SK-N-SH (cell line): ENCODE measurements around the gene AMFR. TPM values are rescaled to one million over a fixed set of nuclear protein-coding genes. Genes with fewer than 3 reads are reported as not detected.

Source experiments
- CTCF ChIA-PET: fragments of 300-600, 350-600 bp; formaldehyde crosslinking; extraction: SDS; loops from one replicate; lab custom pipeline; 2021; lab: Yijun Ruan, JAX
- POLR2A ChIA-PET: fragments of 350-600 bp; sonication (Branson Sonifier 250); formaldehyde crosslinking; extraction: SDS; loops from one replicate; lab custom pipeline; 2020; ENCODE audit warnings: antibody characterized with exemption, inconsistent platforms; lab: Yijun Ruan, JAX
- DNase-seq: peaks from one replicate; pipeline ENCODE4 v3.0.0; 2012
- H2AFZ ChIP-seq: fragments of 200-600 bp; sonication (generic); 2 replicates; pipeline ENCODE4 v1.8.1; 2016; ENCODE audit warnings: antibody characterized with exemption, mild to moderate bottlenecking, low read depth
- H3F3A ChIP-seq: fragments of 200-600 bp; sonication (generic); replicated peaks from 2 replicates; pipeline ENCODE3; 2016; ENCODE audit warnings: antibody characterized with exemption, mild to moderate bottlenecking; ENCODE audit not compliant: insufficient read depth
- H3K27ac ChIP-seq, 2 experiments: fragments of 200-500 bp in 1 of 2; fragments of 200-600 bp in 1 of 2; sonication (Bioruptor generic) in 1 of 2; sonication (generic), shearing (Covaris generic) in 1 of 2; 2 replicates each; pipeline versions ENCODE4 v1.5.1 to v1.6.1; 2014 to 2016; ENCODE audit warnings: low read depth in 2 of 2, inconsistent platforms in 1 of 2, low read length in 1 of 2, mild to moderate bottlenecking in 1 of 2, mixed read lengths in 1 of 2
- H3K27me3 ChIP-seq: fragments of 200-600 bp; sonication (generic), shearing (Covaris generic); 2 replicates; pipeline ENCODE4 v1.6.1; 2016; ENCODE audit warnings: mixed run types; ENCODE audit not compliant: insufficient read depth
- H3K36me3 ChIP-seq, 2 experiments: fragments of 200-500 bp in 1 of 2; fragments of 200-600 bp in 1 of 2; sonication (Bioruptor generic) in 1 of 2; sonication (generic) in 1 of 2; replicated peaks in 1 of 2; 2 replicates each; pipeline versions ENCODE3 to v1.5.1; 2014 to 2016; ENCODE audit warnings: low read length in 1 of 2, mild to moderate bottlenecking in 1 of 2; ENCODE audit not compliant: insufficient read depth in 2 of 2, control insufficient read depth in 1 of 2
- H3K4me1 ChIP-seq, 2 experiments: fragments of 200-500 bp in 1 of 2; fragments of 200-600 bp in 1 of 2; sonication (Bioruptor generic) in 1 of 2; sonication (generic), shearing (Covaris generic) in 1 of 2; 2 replicates each; pipeline versions ENCODE4 v1.5.1 to v1.6.1; 2014 to 2016; ENCODE audit warnings: low read depth in 1 of 2, low read length in 1 of 2, mixed run types in 1 of 2; ENCODE audit not compliant: insufficient read depth in 2 of 2, control insufficient read depth in 1 of 2
- H3K4me2 ChIP-seq: fragments of 200-600 bp; sonication (generic), shearing (Covaris generic); 2 replicates; pipeline ENCODE4 v1.6.1; 2017; ENCODE audit warnings: mixed run types
- H3K4me3 ChIP-seq, 2 experiments: fragments of 200-500 bp in 1 of 2; fragments of 200-600 bp in 1 of 2; sonication (Bioruptor generic) in 1 of 2; sonication (generic), shearing (Covaris generic) in 1 of 2; 2 replicates each; pipeline versions ENCODE4 v1.5.1 to v1.8.1; 2014 to 2016; ENCODE audit warnings: low read depth in 2 of 2, inconsistent platforms in 1 of 2, low read length in 1 of 2, mild to moderate bottlenecking in 1 of 2, mixed read lengths in 1 of 2, moderate library complexity in 1 of 2
- H3K79me2 ChIP-seq: fragments of 200-600 bp; sonication (generic); 2 replicates; pipeline ENCODE4 v1.8.1; 2017; ENCODE audit warnings: mild to moderate bottlenecking; ENCODE audit not compliant: insufficient read depth
- H3K9ac ChIP-seq: fragments of 200-600 bp; sonication (generic); 2 replicates; pipeline ENCODE4 v1.6.1; 2017; ENCODE audit warnings: mixed run types
- H3K9me2 ChIP-seq: fragments of 200-600 bp; sonication (generic); 2 replicates; pipeline ENCODE4 v1.6.1; 2017; ENCODE audit warnings: mixed run types
- H3K9me3 ChIP-seq: fragments of 200-600 bp; sonication (generic); 2 replicates; pipeline ENCODE4 v1.6.1; 2017; ENCODE audit warnings: mixed run types, mild to moderate bottlenecking, moderate library complexity
- H4K20me1 ChIP-seq: fragments of 200-600 bp; sonication (generic); 2 replicates; pipeline ENCODE4 v1.6.1; 2017; ENCODE audit warnings: mild to moderate bottlenecking, mixed run types; ENCODE audit not compliant: insufficient read depth
- ELF1 ChIP-seq: IDR thresholded peaks from 2 replicates; pipeline ENCODE4 v1.4.0; 2012
- EZH2phosphoT487 ChIP-seq: fragments of 200-600 bp; sonication (generic); IDR thresholded peaks from 2 replicates; pipeline ENCODE4 v1.6.1; 2017; ENCODE audit warnings: low read depth, mixed run types, mild to moderate bottlenecking, antibody characterized with exemption, moderate library complexity, borderline replicate concordance
- GABPA ChIP-seq: IDR thresholded peaks from 2 replicates; pipeline ENCODE4 v1.4.0; 2012; ENCODE audit warnings: low read depth, mild to moderate bottlenecking
- GATA2 ChIP-seq: sonication (generic); formaldehyde crosslinking; IDR thresholded peaks from 2 replicates; pipeline ENCODE4 v1.5.0; 2020; ENCODE audit warnings: mild to moderate bottlenecking, missing genetic modification reagents
- JUND ChIP-seq: IDR thresholded peaks from 2 replicates; pipeline ENCODE4 v1.4.0; 2012
- NFIC ChIP-seq: IDR thresholded peaks from 2 replicates; pipeline ENCODE4 v1.4.0; 2012; ENCODE audit warnings: borderline replicate concordance
- POLR2AphosphoS5 ChIP-seq: IDR thresholded peaks from 2 replicates; pipeline ENCODE4 v1.6.1; 2012; ENCODE audit warnings: low read depth, low read length
- RAD21 ChIP-seq: IDR thresholded peaks from 2 replicates; pipeline ENCODE4 v1.6.1; 2012; ENCODE audit warnings: mild to moderate bottlenecking, low read length
- RCOR1 ChIP-seq: fragments of 150-350 bp; IDR thresholded peaks from 2 replicates; pipeline ENCODE4 v1.6.1; 2017; ENCODE audit warnings: antibody characterized with exemption, low read length
- SIN3A ChIP-seq: IDR thresholded peaks from 2 replicates; pipeline ENCODE4 v1.6.1; 2012; ENCODE audit warnings: low read depth, mild to moderate bottlenecking, low read length, moderate library complexity, borderline replicate concordance
- SMC3 ChIP-seq: IDR thresholded peaks from 2 replicates; pipeline ENCODE4 v1.6.1; 2012; ENCODE audit warnings: low read depth, low read length, improper control_type of control experiment
- TCF12 ChIP-seq: IDR thresholded peaks from 2 replicates; pipeline ENCODE4 v1.4.0; 2012
- TEAD4 ChIP-seq: IDR thresholded peaks from 2 replicates; pipeline ENCODE4 v1.4.0; 2012; ENCODE audit warnings: mild to moderate bottlenecking, borderline replicate concordance; ENCODE audit not compliant: insufficient read depth
- USF2 ChIP-seq: fragments of 150-350 bp; IDR thresholded peaks from 2 replicates; pipeline ENCODE4 v1.6.1; 2017; ENCODE audit warnings: antibody characterized with exemption, low read length, low read depth, borderline replicate concordance
- YY1 ChIP-seq: IDR thresholded peaks from 2 replicates; pipeline ENCODE4 v1.4.0; 2012; ENCODE audit warnings: low read depth, mild to moderate bottlenecking
- ZBTB33 ChIP-seq: IDR thresholded peaks from 2 replicates; pipeline ENCODE4 v1.4.0; 2012; ENCODE audit warnings: low read depth, borderline replicate concordance
- WGBS: methylation state at CpG from one replicate; pipeline ENCODE4 v1.1.6; 2017; ENCODE audit warnings: low lambda C conversion rate; 5-methylcytosine and 5-hydroxymethylcytosine counted together
- polyA plus RNA-seq, 3 experiments: library from polyadenylated mRNA; depleted of rRNA; stranded (reverse); fragments of >200 nt; gene quantifications; 2 replicates each; pipeline ENCODE4 v1.2.3, GENCODE V29; 2012
- TF ChIP-seq, protein P1 (sequence below): IDR thresholded peaks from 2 replicates; pipeline ENCODE4 v1.4.0; 2012; ENCODE audit warnings: low read depth, borderline replicate concordance
- TF ChIP-seq, protein P2 (sequence below): fragments of 150-350 bp; IDR thresholded peaks from 2 replicates; pipeline ENCODE4 v1.6.1; 2016; ENCODE audit warnings: mild to moderate bottlenecking, low read depth, low read length
- TF ChIP-seq, protein P3 (sequence below): IDR thresholded peaks from 2 replicates; pipeline ENCODE4 v1.6.1; 2012; ENCODE audit warnings: mild to moderate bottlenecking, low read depth, low read length, moderate library complexity
- TF ChIP-seq, protein P4 (sequence below): IDR thresholded peaks from 2 replicates; pipeline ENCODE4; 2012

Gene AMFR
- polyA plus RNA-seq, 1 of the 3 experiments (the other 2 are of a cell fraction), result 65.3 TPM

- Histone ChIP-seq H4K20me1 (no peaks in the 10 kb centered on the region), H3K9me2 (no peaks in the 10 kb centered on the region), H3K27ac (no peak overlapping the region), H3K36me3 (no peaks in the 10 kb centered on the region), H3K27me3 (no peaks in the 10 kb centered on the region; the same call in 1 of the 2 replicates), H2AFZ (no peak overlapping the region), H3K4me1 (peaks cover 0 to 21% of the 10 kb centered on the region in 2 experiments; a peak in 1 of 4 replicates), H3K9me3 (no peaks in the 10 kb centered on the region), H3K9ac (no peak overlapping the region), H3K79me2 (no peaks in the 10 kb centered on the region), H3K4me3 (no peak overlapping the region), H3K4me2 (no peak overlapping the region), H3F3A (no peaks in the 10 kb centered on the region)
- CTCF ChIA-PET, result interaction anchor here (1.6 to 7.0 kb wide), 3 partner anchors 24 to 377 kb away, joined by 3 to 104 read pairs (median 63); no protein-coding TSS in a partner anchor
- 59% methylated on average over 9 of the region's 9 CpGs for whole genome bisulfite sequencing
- POLR2A ChIA-PET, result no interaction called here
- no peak for DNase-seq
- TF ChIP-seq YY1, result no peak
- no peak for TF ChIP-seq EZH2phosphoT487
- TF ChIP-seq, protein P1, sequence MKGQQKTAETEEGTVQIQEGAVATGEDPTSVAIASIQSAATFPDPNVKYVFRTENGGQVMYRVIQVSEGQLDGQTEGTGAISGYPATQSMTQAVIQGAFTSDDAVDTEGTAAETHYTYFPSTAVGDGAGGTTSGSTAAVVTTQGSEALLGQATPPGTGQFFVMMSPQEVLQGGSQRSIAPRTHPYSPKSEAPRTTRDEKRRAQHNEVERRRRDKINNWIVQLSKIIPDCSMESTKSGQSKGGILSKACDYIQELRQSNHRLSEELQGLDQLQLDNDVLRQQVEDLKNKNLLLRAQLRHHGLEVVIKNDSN, result no peak
- TF ChIP-seq GATA2 (CRISPR knock-in tag), result no peak
- TF ChIP-seq, protein P2, sequence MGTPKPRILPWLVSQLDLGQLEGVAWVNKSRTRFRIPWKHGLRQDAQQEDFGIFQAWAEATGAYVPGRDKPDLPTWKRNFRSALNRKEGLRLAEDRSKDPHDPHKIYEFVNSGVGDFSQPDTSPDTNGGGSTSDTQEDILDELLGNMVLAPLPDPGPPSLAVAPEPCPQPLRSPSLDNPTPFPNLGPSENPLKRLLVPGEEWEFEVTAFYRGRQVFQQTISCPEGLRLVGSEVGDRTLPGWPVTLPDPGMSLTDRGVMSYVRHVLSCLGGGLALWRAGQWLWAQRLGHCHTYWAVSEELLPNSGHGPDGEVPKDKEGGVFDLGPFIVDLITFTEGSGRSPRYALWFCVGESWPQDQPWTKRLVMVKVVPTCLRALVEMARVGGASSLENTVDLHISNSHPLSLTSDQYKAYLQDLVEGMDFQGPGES, result no peak
- no peak for TF ChIP-seq JUND
- TF ChIP-seq POLR2AphosphoS5, result no peak
- TF ChIP-seq ZBTB33, result no peak
- TF ChIP-seq, protein P3, sequence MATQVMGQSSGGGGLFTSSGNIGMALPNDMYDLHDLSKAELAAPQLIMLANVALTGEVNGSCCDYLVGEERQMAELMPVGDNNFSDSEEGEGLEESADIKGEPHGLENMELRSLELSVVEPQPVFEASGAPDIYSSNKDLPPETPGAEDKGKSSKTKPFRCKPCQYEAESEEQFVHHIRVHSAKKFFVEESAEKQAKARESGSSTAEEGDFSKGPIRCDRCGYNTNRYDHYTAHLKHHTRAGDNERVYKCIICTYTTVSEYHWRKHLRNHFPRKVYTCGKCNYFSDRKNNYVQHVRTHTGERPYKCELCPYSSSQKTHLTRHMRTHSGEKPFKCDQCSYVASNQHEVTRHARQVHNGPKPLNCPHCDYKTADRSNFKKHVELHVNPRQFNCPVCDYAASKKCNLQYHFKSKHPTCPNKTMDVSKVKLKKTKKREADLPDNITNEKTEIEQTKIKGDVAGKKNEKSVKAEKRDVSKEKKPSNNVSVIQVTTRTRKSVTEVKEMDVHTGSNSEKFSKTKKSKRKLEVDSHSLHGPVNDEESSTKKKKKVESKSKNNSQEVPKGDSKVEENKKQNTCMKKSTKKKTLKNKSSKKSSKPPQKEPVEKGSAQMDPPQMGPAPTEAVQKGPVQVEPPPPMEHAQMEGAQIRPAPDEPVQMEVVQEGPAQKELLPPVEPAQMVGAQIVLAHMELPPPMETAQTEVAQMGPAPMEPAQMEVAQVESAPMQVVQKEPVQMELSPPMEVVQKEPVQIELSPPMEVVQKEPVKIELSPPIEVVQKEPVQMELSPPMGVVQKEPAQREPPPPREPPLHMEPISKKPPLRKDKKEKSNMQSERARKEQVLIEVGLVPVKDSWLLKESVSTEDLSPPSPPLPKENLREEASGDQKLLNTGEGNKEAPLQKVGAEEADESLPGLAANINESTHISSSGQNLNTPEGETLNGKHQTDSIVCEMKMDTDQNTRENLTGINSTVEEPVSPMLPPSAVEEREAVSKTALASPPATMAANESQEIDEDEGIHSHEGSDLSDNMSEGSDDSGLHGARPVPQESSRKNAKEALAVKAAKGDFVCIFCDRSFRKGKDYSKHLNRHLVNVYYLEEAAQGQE, result no peak
- no peak for TF ChIP-seq SMC3
- TF ChIP-seq GABPA, result no peak
- TF ChIP-seq RAD21, result no peak
- TF ChIP-seq ELF1, result no peak
- TF ChIP-seq, protein P4, sequence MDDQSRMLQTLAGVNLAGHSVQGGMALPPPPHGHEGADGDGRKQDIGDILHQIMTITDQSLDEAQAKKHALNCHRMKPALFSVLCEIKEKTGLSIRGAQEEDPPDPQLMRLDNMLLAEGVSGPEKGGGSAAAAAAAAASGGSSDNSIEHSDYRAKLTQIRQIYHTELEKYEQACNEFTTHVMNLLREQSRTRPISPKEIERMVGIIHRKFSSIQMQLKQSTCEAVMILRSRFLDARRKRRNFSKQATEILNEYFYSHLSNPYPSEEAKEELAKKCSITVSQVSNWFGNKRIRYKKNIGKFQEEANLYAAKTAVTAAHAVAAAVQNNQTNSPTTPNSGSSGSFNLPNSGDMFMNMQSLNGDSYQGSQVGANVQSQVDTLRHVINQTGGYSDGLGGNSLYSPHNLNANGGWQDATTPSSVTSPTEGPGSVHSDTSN, result no peak
- TF ChIP-seq NFIC, result no peak
- no peak for TF ChIP-seq TCF12
- TF ChIP-seq SIN3A, result no peak
- TF ChIP-seq RCOR1, result no peak
- TF ChIP-seq TEAD4, result no peak
- TF ChIP-seq USF2, result no peak
Observed at GRCh38 chr16:56321571-56321970, 103.8 kb downstream of the AMFR start.
